A673 (cell line): ENCODE results near the gene CHD9.

Experiments
- CTCF ChIP-seq: fragments of 300-800, 200-600 bp; sonication (generic); conservative IDR thresholded peaks from 2 replicates; pipeline ENCODE4 v1.5.1; 2017; ENCODE audit warnings: low read depth, mild to moderate bottlenecking, antibody characterized with exemption, low read length, moderate library complexity, mixed read lengths
- EZH2 ChIP-seq: fragments of 200-600 bp; sonication (generic); IDR thresholded peaks from 2 replicates; pipeline ENCODE4 v1.6.1; 2017; ENCODE audit warnings: borderline replicate concordance, low read depth, mild to moderate bottlenecking, mixed read lengths, antibody characterized with exemption, low read length; ENCODE audit not compliant: poor library complexity, severe bottlenecking

GRCh38 chr16:53043986-53044601 lies 10.7 kb upstream of the CHD9 start:
- TF ChIP-seq CTCF (no peak), EZH2 (no peak)
